KOPT-K1 (cell line): Measurements from ENCODE around the gene MILR1.
"Not testable (repeated sequence)": the region's sequence is repeated elsewhere in the genome, so short reads cannot be mapped to it uniquely, and the experiment has no call there.

Experiments used
- H3K27ac ChIP-seq: fragments of 200-600 bp; sonication (generic); 2 replicates; pipeline ENCODE4 v1.5.1; 2016; ENCODE audit warnings: antibody characterized with exemption, mild to moderate bottlenecking, low read depth, low read length; ENCODE audit not compliant: poor library complexity, severe bottlenecking
- H3K36me3 ChIP-seq: fragments of 200-600 bp; sonication (generic); 2 replicates; pipeline ENCODE4 v1.5.1; 2017; ENCODE audit warnings: antibody characterized with exemption, mild to moderate bottlenecking, low read length, moderate library complexity; ENCODE audit not compliant: insufficient read depth
- H3K9me3 ChIP-seq: fragments of 200-600 bp; sonication (generic); 2 replicates; pipeline ENCODE4 v1.5.1; 2017; ENCODE audit warnings: antibody characterized with exemption, low read length, mild to moderate bottlenecking; ENCODE audit not compliant: insufficient read depth, poor library complexity, severe bottlenecking

Gene MILR1

DNA sequence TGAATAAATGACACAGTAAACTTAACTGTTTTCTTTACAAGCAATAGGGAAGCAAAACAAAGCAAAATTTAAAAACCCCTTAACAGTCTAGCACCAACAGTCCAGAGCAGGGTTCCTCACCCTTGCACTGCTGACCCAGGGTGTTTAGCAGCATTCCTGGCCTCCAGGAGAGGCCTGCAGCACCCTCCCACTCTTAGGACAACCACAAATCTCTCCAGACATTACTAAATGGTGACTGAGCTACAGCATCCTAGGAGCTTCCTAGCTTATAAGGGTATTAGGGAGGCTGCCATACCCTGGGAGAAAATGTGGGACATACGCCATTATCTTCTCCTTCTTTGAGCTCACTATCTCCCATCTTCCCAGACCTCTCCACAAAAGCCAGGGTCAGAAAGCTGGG, 32.0 kb downstream of the MILR1 start:
- Histone ChIP-seq H3K36me3 (peaks cover 98% of the 10 kb centered on the region), H3K27ac (no peak overlapping the region), H3K9me3 (no peaks in the 10 kb centered on the region)

DNA sequence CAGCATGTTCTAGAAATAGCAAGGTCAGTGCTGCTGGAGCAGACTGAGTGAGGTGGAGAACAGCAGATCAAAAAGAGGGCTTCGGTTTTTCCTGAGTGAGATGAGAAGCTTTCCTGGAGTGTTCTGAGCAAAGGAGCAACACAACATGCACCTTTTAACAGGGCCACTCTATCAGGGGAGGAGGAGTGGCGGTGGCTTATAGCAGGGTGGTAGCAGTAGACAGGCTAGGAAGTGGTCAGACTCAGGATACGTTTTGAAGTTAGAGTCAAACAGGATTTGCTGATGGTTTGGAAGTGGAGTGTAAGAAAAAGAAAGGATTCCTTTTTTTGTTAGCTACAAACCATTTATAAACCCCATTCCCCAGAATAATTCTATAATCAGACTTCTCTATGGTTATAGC, 35.5 kb downstream of the MILR1 start:
- Histone ChIP-seq H3K9me3 (no peaks in the 10 kb centered on the region), H3K27ac (no peak overlapping the region), H3K36me3 (peaks cover 99% of the 10 kb centered on the region)

DNA sequence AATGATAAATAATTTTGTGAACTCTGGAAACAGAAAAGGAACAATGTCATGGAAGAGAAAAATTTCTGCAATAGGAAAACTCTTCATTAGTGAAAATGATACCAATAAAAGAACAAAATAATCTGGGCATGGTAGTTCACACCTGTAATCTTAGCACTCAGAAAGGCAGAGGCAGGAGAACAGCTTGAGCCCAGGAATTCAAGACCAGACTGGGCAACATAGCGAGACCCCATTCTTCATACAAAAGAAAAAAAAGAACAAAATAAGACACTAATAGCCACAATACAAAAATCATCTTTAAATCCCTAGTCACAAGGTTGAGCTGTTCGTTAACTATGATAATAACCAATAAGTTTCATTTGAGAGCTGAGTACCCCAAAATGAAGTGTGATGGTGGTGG, 39.4 kb downstream of the MILR1 start:
- Histone ChIP-seq H3K27ac (no peak overlapping the region), H3K9me3 (no peaks in the 10 kb centered on the region), H3K36me3 (peaks cover 100% of the 10 kb centered on the region)

DNA sequence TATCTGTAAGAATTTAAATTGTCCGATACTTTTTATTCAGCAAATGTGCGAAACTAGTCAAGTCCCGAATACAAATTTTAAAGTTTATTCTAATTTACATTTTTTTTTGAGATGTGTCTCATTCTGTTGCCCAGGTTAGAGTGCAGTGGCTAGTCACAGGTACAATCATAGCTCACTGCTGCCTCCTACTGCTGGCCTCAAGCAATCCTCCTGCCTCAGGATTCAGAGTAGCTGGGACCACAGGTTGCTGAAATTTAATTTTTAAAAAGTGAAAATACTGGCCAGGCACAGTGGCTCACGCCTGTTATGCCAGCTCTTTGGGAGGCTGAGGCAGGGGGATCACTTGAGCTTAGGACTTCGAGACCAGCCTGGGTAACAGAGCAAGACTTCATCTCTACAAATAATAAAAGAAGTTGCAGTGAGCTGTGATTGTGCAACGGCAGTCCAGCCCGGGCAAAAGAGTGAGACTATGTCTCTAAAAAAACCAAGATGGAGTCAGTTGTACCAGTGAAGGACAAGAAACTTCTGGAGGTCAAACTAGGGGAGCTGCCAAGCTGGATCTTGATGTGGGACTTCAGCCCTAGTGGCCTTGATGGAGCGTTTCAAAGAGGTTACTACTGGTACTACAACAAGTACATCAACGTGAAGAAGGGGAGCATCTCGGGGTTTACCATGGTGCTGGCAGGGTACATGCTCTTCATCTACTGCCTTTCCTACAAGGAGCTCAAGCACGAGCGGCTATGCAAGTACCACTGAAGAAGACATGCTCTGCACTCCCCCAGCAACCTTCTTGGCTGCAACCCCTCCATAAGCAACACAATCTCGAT, 42.3 kb downstream of the MILR1 start:
- Histone ChIP-seq H3K36me3 (peaks cover 84% of the 10 kb centered on the region), H3K27ac (no peak overlapping the region), H3K9me3 (no peaks in the 10 kb centered on the region)

DNA sequence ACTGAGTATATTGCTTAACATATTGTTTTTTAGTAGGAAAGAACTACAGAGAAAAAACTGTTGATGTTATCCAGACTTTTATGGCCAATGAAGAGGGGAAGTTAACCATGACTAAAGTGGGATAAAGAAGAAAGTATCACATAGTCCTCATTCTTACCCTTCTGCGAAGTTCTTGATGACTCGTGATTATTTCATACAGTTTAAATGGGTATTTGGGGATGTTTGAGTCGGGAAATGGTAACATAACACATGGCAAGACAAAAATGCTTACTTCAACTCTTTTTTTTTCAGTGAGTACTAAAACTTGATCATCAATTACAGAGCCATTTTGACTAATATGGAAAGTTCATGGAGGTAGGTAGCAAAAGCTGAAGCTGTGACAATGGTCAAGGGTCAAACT, 43.1 kb downstream of the MILR1 start:
- H3K9me3 ChIP-seq = no peaks in the 10 kb centered on the region
- peaks cover 76% of the 10 kb centered on the region for H3K36me3 ChIP-seq
- H3K27ac ChIP-seq = no peak overlapping the region

DNA sequence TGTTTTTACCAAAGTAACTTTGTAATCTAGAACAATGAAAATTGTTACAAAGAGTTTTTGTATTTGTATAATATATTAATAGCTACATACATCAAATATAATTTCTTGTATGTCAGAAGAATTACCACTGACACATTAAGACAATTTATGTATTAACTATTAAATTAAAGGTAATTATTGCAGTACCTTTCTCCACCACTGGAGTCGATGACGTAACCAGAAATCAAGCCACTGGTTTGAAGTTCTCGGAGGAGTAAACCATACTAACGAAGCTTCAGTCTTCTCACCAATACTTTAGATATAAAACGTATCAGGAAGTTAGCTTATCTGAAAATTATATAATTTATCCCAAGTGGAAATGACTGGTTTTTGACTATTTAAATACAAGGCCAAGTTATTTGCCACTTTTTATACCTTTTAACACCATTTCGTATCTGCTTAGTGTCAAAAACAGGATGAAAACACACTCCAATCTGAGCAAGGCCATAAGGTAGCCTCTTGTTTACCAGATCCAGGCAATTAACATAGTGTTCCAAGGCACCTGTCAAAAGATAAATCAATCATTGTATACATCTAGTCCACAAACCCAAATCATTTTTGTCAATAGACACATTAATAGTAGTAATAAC, 43.7 kb downstream of the MILR1 start:
- peaks cover 73% of the 10 kb centered on the region for H3K36me3 ChIP-seq
- no peaks in the 10 kb centered on the region for H3K9me3 ChIP-seq
- H3K27ac ChIP-seq = no peak overlapping the region

DNA sequence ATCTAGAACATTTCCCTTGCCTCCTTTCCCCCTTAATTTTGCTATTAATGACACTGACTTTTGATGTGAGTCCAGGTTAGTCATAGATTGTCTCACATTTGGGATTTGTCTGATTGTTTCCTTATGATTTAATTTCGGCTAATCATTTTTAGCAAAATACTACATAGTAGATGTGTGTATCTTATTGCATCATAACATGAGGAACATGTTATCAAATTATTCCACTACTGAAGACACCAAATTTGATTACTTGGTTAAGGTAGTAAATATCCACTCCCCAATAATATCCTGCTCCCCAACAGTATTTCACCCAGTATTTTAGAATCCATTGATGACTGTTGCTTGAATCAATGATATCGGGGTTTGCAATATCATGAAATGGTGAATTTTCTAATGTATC, 45.2 kb downstream of the MILR1 start:
- Histone ChIP-seq H3K36me3 (peaks cover 73% of the 10 kb centered on the region), H3K9me3 (no peaks in the 10 kb centered on the region), H3K27ac (no peak overlapping the region)

DNA sequence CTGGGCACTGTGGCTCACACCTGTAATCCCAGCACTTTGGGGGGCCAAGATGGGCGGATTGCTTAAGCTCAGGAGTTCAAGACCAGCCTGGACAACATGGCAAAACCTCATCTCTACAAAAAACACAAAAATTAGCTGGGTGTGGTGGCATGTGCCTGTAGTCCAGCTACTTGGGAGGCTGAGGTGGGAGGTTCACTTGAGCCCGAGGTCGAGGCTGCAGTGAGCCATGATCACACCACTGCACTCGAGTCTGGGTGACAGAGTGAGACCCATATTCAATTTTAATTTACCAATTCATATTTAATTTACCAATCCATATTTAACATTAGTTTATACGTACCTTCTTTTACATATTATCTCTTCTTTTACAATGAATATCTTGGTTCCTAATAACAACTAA, 46.4 kb downstream of the MILR1 start:
- H3K9me3 ChIP-seq = not testable (repeated sequence)
- peaks cover 73% of the 10 kb centered on the region for H3K36me3 ChIP-seq
- peak overlapping the region; percentile 90 for H3K27ac ChIP-seq

DNA sequence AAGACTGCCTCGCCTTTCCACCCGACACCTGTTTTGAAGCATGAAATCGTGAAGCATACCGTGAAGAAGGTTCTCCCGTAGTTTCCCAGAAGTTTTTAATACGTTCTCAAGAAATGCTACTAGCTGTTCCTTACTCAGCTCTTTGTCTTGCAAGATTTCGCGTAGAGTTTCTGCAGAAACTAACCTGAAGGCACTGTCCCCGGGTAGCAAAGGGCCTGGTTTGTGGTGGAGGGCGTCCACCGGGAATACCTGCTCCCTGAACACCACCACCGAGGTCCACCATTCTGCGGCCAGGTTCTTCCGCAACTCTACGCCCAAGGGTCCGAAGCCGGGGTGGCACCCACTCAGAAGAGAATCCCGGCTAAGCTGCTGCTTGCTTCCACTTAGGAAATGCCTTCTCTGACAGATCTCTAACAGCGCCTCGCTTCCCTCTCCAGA, 47.5 kb downstream of the MILR1 start:
- Histone ChIP-seq H3K9me3 (no peaks in the 10 kb centered on the region), H3K27ac (peak overlapping the region; percentile 90), H3K36me3 (peaks cover 73% of the 10 kb centered on the region)

DNA sequence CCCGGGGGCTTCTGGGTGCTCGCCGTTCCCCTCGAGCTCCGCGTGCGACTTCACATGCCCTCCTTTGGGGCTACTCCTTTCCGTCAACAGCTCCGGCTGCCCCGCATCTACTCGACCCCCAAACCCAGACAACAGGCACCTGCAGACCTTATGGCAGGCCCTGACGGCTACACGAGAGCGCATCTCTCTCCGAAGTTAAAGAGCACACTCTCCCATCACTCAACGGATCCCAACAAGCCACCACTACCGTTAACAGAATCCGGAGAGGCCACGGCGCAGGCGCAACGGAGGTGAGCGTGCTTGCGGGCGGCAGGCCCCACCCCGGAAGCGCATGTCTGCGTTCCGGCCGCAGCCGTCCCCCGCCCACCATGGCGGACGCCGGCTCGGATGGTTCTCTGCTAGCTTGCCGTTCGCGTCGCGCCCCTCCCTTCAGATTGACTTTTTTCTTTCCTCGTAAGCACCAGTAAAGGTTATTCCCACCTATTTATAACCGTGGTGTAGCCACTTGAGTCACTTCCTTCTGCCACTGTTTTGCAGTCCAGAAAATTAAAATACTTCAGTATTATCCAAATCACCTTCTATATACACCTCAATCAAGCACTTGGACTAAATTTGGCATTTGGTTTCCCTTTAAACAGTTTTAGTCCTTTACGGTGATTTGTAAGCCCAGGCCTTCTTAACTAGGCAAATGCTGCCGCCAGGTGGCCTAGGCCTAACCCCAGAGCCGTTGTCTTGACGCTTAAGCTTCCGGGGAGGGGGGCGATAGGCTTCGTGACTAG, 48.1 kb downstream of the MILR1 start, which contains the start of gene POLG2:
Gene POLG2, minus strand, starts transcription at position 269 of the 779 bp plus-strand sequence. Its CDS starts 86 bp downstream, at position 183.
- peak within 1 kb of the TSS; percentile 90 for H3K27ac ChIP-seq
- H3K36me3 ChIP-seq = peaks cover 73% of the 10 kb centered on the region

DNA sequence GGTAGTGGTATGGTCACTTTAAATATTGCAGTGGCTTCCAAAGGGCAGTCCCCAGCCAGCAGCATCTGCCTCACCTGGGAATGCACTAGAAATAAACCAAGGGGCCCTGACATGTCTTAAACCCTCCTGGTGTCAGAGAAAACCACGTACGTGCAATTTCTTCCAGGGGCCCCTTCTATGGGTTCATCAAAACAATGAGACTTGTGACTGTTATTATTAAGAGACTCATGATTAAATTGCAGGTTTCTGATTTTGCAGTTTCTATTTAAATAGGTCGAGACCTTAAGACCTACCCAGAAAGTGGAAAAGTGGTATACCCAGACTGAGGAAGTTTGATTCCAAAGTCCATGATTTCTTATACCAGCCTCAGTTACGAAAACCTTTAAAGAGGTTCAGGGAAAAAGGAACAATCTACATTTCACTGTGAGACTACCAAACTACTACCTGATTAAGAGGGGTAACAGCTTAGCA, 48.7 kb downstream of the MILR1 start:
- H3K9me3 ChIP-seq = no peaks in the 10 kb centered on the region
- peaks cover 73% of the 10 kb centered on the region for H3K36me3 ChIP-seq
- peak overlapping the region; percentile 90 for H3K27ac ChIP-seq

More for the DNA sequence above, 48.1 kb downstream of the MILR1 start, which contains the start of gene POLG2:
- no peaks in the 10 kb centered on the region for H3K9me3 ChIP-seq

DNA sequence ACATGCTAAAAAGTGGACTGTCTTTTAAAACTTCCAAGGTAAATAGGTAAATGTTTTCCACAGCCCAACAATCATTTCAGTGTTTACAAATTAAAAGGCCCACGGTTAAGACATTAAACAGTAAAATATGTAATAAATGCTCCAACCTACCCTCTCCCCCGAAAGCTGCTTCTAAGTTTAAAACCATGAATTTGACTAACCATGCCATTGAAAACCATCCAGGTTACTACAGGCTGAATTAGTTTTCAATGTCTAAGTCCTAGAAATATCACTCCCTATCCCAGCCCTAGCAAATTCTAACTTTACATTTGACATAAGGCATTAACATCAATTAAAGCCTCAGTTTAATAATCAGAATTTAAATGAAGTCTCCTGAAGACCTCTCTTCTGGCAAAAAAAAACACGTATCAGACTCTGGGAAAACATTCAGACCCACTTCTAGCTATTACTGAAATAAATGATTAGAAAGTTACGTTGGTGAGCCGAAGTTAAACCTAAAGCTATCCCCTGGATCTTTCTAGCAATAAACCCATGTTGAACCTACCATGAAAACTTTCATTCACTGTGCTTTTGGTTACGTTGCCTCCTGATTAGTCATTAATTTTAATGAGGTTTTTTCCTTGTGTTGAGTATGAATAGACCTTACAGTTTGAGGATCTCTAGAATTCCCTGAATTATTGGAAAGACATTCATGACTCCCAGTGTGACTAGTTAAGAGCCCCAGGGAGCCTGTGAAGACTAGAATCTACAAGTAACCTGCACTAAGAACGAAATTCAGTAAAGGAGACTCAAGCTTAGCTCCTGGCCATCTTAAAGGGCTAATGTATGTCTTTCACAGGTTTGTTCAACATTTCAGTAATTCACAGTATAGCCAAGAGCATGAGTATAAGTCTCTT, 49.6 kb downstream of the MILR1 start:
- Histone ChIP-seq H3K27ac (peak overlapping the region; percentile 90), H3K9me3 (no peaks in the 10 kb centered on the region), H3K36me3 (peaks cover 73% of the 10 kb centered on the region)

DNA sequence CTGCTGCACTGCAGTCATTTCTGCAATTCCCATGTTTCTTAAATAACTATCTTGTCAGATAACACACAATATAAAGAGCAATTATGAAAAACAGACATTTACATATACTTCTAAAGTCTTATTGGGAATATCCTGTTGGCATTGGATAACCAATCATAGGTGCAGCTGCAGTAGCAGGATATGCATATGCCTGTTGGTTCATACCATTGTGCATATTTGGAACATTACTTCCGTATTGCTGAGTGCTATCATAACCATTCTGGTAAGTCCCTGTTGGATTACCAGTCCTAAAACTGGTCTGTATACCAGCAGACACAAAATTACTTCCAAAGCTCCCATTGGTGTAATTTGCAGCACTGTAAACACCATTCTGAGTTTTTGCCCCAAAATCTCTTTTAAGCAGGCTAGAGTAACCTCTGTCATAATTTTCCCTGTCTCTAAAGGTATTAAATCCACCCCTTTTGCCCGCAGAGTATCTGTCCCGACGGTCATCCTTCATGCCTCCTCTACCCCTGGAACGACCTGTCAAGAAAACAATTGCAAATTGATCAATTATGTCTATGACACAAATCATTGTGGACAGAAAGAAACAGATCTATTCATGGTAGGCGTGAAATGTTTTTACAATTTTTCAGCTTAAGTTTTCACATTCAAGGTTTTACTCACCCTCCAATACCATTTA, 51.0 kb downstream of the MILR1 start:
- H3K36me3 ChIP-seq = peaks cover 76% of the 10 kb centered on the region
- H3K27ac ChIP-seq = no peak overlapping the region
- no peaks in the 10 kb centered on the region for H3K9me3 ChIP-seq

DNA sequence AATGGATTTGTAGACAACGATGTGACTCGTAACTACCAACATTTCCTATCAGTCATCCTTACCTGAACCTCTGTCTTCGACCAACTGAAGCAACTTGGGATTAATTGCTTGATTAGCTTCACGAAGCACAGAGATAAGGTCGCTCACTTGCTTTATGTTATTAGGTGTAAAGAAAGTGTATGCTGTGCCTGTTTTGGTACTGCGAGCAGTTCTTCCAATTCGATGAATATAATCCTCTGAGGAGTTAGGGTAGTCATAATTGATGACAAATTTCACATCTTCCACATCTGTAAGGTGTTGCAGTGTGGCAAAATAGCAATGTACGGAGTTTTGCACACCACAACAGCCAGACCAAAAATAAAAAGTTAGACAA, 51.6 kb downstream of the MILR1 start:
- Histone ChIP-seq H3K36me3 (peaks cover 80% of the 10 kb centered on the region), H3K9me3 (no peaks in the 10 kb centered on the region), H3K27ac (no peak overlapping the region)
